Neural progenitor cell (in vitro differentiated cells): ENCODE results near the gene NKAIN1.

Experiments
- CTCF ChIP-seq: fragments of 200-600 bp; sonication (generic); IDR thresholded peaks from 2 replicates; pipeline ENCODE4 v1.5.1; 2017; ENCODE audit warnings: antibody characterized with exemption, mild to moderate bottlenecking
- EZH2 ChIP-seq: fragments of 200-600 bp; sonication (generic); IDR thresholded peaks from 2 replicates; pipeline ENCODE4 v1.6.1; 2017; ENCODE audit warnings: antibody characterized with exemption, mild to moderate bottlenecking, moderate library complexity
- EZH2phosphoT487 ChIP-seq: fragments of 200-600 bp; sonication (generic); IDR thresholded peaks from 2 replicates; pipeline ENCODE4 v1.6.1; 2017; ENCODE audit warnings: antibody characterized with exemption

GRCh38 chr1:31154632-31155215, 85.0 kb downstream of the NKAIN1 start:
- TF ChIP-seq EZH2 = no peak
- TF ChIP-seq CTCF = no peak
- TF ChIP-seq EZH2phosphoT487 = no peak
